Liver (tissue), 9 donors: ENCODE data around the gene RERE. TPM values are rescaled to one million over a fixed set of nuclear protein-coding genes. Genes with fewer than 3 reads are reported as not detected.

ENCODE experiments used
- DNase-seq: peaks from one replicate; pipeline ENCODE4 v3.0.0-alpha.2; 2017; ENCODE audit warnings: low spot score
- H3K27ac ChIP-seq, 2 donors: one replicate each; pipeline ENCODE4 v1.7.0; 2013; ENCODE audit warnings: inconsistent platforms in 2 of 2, low read length in 2 of 2, control low read depth in 1 of 2, low read depth in 1 of 2, mild to moderate bottlenecking in 1 of 2
- H3K27me3 ChIP-seq, 4 donors: one replicate each; pipeline versions ENCODE4 v1.6.1 to v1.7.0; 2013; ENCODE audit warnings: low read length in 3 of 4, inconsistent platforms in 1 of 4, mild to moderate bottlenecking in 1 of 4, moderate library complexity in 1 of 4; ENCODE audit not compliant: control insufficient read depth in 4 of 4, insufficient read depth in 4 of 4
- H3K36me3 ChIP-seq, 4 donors: one replicate each; pipeline versions ENCODE4 v1.6.1 to v1.7.0; 2013; ENCODE audit warnings: low read length in 3 of 4, mild to moderate bottlenecking in 3 of 4, low read depth in 1 of 4, moderate library complexity in 1 of 4; ENCODE audit not compliant: control insufficient read depth in 4 of 4, insufficient read depth in 3 of 4
- H3K4me1 ChIP-seq, 4 donors: one replicate each; pipeline versions ENCODE4 v1.6.1 to v1.7.0; 2013; ENCODE audit warnings: low read length in 3 of 4, mild to moderate bottlenecking in 3 of 4, moderate library complexity in 1 of 4; ENCODE audit not compliant: control insufficient read depth in 4 of 4, insufficient read depth in 4 of 4
- H3K4me3 ChIP-seq, 3 donors: one replicate each; pipeline versions ENCODE4 v1.6.1 to v1.7.0; 2013; ENCODE audit warnings: low read length in 3 of 3, control low read depth in 1 of 3, low read depth in 1 of 3, mild to moderate bottlenecking in 1 of 3
- H3K9ac ChIP-seq, 2 donors: one replicate each; pipeline ENCODE4 v1.7.0; 2013; ENCODE audit warnings: low read length in 2 of 2, mild to moderate bottlenecking in 2 of 2, moderate library complexity in 2 of 2, control low read depth in 1 of 2, low read depth in 1 of 2
- H3K9me3 ChIP-seq, 4 donors: one replicate each; pipeline versions ENCODE4 v1.6.1 to v1.7.0; 2013; ENCODE audit warnings: low read length in 3 of 4; ENCODE audit not compliant: control insufficient read depth in 4 of 4
- ATF3 ChIP-seq: IDR thresholded peaks from 2 replicates; pipeline ENCODE4 v1.6.1; 2016; ENCODE audit warnings: antibody characterized with exemption
- CTCF ChIP-seq: fragments of 150-350 bp; IDR thresholded peaks from 2 replicates; pipeline ENCODE4 v1.5.1; 2017; ENCODE audit warnings: improper control_type of control experiment, low read depth, low read length; ENCODE audit not compliant: missing input control
- EGR1 ChIP-seq, 2 donors: IDR thresholded peaks; 2 replicates each; pipeline ENCODE4 v1.6.1; 2016 to 2018; ENCODE audit warnings: antibody characterized with exemption in 2 of 2, low read depth in 2 of 2
- FOXA1 ChIP-seq: IDR thresholded peaks from 2 replicates; pipeline ENCODE4 v1.6.1; 2016; ENCODE audit warnings: antibody characterized with exemption
- FOXA2 ChIP-seq: IDR thresholded peaks from 2 replicates; pipeline ENCODE4 v1.6.1; 2016; ENCODE audit warnings: antibody characterized with exemption
- GABPA ChIP-seq, 2 donors: IDR thresholded peaks in 1 of 2; conservative IDR thresholded peaks in 1 of 2; 2 replicates each; pipeline ENCODE4 v1.6.1; 2016; ENCODE audit warnings: antibody characterized with exemption in 2 of 2, mild to moderate bottlenecking in 1 of 2, moderate library complexity in 1 of 2
- HNF4A ChIP-seq, 2 donors: conservative IDR thresholded peaks; 2 replicates each; pipeline ENCODE4 v1.6.1; 2016; ENCODE audit warnings: antibody characterized with exemption in 2 of 2, mild to moderate bottlenecking in 2 of 2
- HNF4G ChIP-seq: IDR thresholded peaks from 2 replicates; pipeline ENCODE4 v1.6.1; 2016; ENCODE audit warnings: antibody characterized with exemption
- JUND ChIP-seq, 2 donors: IDR thresholded peaks; 2 replicates each; pipeline ENCODE4 v1.6.1; 2016; ENCODE audit warnings: antibody characterized with exemption in 2 of 2
- NR2F2 ChIP-seq: IDR thresholded peaks from 2 replicates; pipeline ENCODE4 v1.6.1; 2016; ENCODE audit warnings: antibody characterized with exemption
- RAD21 ChIP-seq, 2 donors: IDR thresholded peaks; 2 replicates each; pipeline ENCODE4 v1.6.1; 2016; ENCODE audit warnings: antibody characterized with exemption in 2 of 2, mild to moderate bottlenecking in 2 of 2
- RXRA ChIP-seq, 2 donors: IDR thresholded peaks; 2 replicates each; pipeline ENCODE4 v1.6.1; 2017 to 2018; ENCODE audit warnings: antibody characterized with exemption in 2 of 2, mild to moderate bottlenecking in 1 of 2
- SP1 ChIP-seq: IDR thresholded peaks from 2 replicates; pipeline ENCODE4 v1.6.1; 2018; ENCODE audit warnings: antibody characterized with exemption, mild to moderate bottlenecking
- TAF1 ChIP-seq: conservative IDR thresholded peaks from 2 replicates; pipeline ENCODE4 v1.6.1; 2016; ENCODE audit warnings: antibody characterized with exemption, mild to moderate bottlenecking
- YY1 ChIP-seq: IDR thresholded peaks from 2 replicates; pipeline ENCODE4 v1.6.1; 2016; ENCODE audit warnings: antibody characterized with exemption, mild to moderate bottlenecking
- WGBS: extraction: QIAGEN DNeasy Blood & Tissue Kit; methylation state at CpG from one replicate; pipeline ENCODE4 v1.1.7; 2013; 5-methylcytosine and 5-hydroxymethylcytosine counted together
- polyA plus RNA-seq, 2 donors: library from polyadenylated mRNA; stranded (reverse) in 1 of 2; unstranded in 1 of 2; fragments of 200-250 nt in 1 of 2; fragments of >200 nt in 1 of 2; fragmentation: Nextera tagmentation in 1 of 2; extraction: Ambion mirVana in 1 of 2; gene quantifications; one replicate each; pipeline versions ENCODE4 v1.2.1 to v1.2.3, GENCODE V29; 2013 to 2015
- total RNA-seq, 2 donors: library from RNA; depleted of rRNA; stranded (reverse); fragments of >200 nt; gene quantifications; one replicate each; pipeline ENCODE4 v1.2.3, GENCODE V29; 2014
- TF ChIP-seq, protein P1 (sequence below): IDR thresholded peaks from 2 replicates; pipeline ENCODE4 v1.6.1; 2016; ENCODE audit warnings: antibody characterized with exemption, mild to moderate bottlenecking
- TF ChIP-seq, protein P2 (sequence below): IDR thresholded peaks from 2 replicates; pipeline ENCODE4 v1.6.1; 2016; ENCODE audit warnings: antibody characterized with exemption
- TF ChIP-seq, protein P3 (sequence below): IDR thresholded peaks from 2 replicates; pipeline ENCODE4 v1.6.1; 2016; ENCODE audit warnings: antibody characterized with exemption
- donor health status: healthy.
- donor health status: healthy.
- donor health status: healthy.
- donor health status: healthy.
- donor health status: healthy.

The RERE gene
- total and polyA plus RNA-seq, 4 donors: 9.8 to 49.1 (median 24.8) TPM

DNA sequence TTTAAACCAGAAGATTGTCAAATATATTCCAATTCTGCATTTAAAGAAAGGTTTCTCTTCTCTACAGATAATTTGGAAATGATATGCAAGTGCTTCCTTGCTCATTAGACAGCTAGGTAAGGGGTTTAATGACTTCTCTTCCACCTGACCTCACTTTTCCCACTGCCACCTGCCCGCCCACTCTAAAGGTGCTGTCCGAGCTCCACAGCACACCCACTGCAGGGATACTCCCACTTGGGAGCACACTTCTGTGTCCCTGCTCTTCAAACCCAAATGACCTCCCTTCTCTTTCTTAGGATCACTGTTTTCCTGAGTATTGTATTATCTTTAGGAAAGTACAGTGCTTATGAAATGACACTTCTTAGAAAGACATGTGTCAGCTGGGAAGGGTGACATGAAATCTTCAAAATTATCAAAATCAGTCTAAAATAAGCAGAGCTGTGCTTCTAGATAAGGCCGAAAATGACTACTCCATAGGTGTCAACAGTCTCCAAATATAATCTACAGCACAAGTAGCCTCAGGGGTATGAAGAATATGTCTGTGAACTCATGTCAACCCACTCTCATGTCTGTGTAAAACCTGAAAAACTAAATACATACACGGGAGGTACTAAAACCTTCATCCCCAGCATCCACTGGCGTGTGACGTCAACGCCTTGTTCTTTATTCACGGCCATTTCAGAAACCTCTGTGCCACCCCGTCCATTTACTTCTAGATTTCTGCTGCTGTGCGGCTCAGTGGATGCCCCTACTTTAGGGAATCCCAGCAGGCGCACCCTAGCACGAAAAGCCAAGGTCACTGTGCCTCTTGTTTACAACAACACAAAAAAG, 428.5 kb downstream of the RERE start:
- H3K4me1 ChIP-seq: peaks cover 2 to 21% (median 14%) of the 10 kb centered on the region in 4 donors
- H3K27ac ChIP-seq: no peak overlapping the region
- no peak overlapping the region for H3K4me3 ChIP-seq
- H3K36me3 ChIP-seq: peaks cover 2 to 16% (median 12%) of the 10 kb centered on the region in 4 donors
- 95% methylated on average over 12 of the region's 12 CpGs for WGBS
- DNase-seq: no peak
- H3K9ac ChIP-seq: no peak overlapping the region
- H3K27me3 ChIP-seq: no peaks in the 10 kb centered on the region
- no peaks in the 10 kb centered on the region for H3K9me3 ChIP-seq
- no peak for TF ChIP-seq TAF1
- TF ChIP-seq YY1: no peak
- no peak for TF ChIP-seq NR2F2
- TF ChIP-seq RAD21 (IDR thresholded peaks at IDR 0.05): no peak
- no peak for TF ChIP-seq ATF3
- TF ChIP-seq, protein P1, sequence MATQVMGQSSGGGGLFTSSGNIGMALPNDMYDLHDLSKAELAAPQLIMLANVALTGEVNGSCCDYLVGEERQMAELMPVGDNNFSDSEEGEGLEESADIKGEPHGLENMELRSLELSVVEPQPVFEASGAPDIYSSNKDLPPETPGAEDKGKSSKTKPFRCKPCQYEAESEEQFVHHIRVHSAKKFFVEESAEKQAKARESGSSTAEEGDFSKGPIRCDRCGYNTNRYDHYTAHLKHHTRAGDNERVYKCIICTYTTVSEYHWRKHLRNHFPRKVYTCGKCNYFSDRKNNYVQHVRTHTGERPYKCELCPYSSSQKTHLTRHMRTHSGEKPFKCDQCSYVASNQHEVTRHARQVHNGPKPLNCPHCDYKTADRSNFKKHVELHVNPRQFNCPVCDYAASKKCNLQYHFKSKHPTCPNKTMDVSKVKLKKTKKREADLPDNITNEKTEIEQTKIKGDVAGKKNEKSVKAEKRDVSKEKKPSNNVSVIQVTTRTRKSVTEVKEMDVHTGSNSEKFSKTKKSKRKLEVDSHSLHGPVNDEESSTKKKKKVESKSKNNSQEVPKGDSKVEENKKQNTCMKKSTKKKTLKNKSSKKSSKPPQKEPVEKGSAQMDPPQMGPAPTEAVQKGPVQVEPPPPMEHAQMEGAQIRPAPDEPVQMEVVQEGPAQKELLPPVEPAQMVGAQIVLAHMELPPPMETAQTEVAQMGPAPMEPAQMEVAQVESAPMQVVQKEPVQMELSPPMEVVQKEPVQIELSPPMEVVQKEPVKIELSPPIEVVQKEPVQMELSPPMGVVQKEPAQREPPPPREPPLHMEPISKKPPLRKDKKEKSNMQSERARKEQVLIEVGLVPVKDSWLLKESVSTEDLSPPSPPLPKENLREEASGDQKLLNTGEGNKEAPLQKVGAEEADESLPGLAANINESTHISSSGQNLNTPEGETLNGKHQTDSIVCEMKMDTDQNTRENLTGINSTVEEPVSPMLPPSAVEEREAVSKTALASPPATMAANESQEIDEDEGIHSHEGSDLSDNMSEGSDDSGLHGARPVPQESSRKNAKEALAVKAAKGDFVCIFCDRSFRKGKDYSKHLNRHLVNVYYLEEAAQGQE: no peak
- TF ChIP-seq CTCF: no peak
- TF ChIP-seq, protein P2, sequence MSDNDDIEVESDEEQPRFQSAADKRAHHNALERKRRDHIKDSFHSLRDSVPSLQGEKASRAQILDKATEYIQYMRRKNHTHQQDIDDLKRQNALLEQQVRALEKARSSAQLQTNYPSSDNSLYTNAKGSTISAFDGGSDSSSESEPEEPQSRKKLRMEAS: no peak
- TF ChIP-seq, protein P3, sequence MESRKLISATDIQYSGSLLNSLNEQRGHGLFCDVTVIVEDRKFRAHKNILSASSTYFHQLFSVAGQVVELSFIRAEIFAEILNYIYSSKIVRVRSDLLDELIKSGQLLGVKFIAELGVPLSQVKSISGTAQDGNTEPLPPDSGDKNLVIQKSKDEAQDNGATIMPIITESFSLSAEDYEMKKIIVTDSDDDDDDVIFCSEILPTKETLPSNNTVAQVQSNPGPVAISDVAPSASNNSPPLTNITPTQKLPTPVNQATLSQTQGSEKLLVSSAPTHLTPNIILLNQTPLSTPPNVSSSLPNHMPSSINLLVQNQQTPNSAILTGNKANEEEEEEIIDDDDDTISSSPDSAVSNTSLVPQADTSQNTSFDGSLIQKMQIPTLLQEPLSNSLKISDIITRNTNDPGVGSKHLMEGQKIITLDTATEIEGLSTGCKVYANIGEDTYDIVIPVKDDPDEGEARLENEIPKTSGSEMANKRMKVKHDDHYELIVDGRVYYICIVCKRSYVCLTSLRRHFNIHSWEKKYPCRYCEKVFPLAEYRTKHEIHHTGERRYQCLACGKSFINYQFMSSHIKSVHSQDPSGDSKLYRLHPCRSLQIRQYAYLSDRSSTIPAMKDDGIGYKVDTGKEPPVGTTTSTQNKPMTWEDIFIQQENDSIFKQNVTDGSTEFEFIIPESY: no peak
- no peak for TF ChIP-seq GABPA (IDR thresholded peaks at IDR 0.05 in 1 of 2, conservative IDR thresholded peaks at IDR 0.05 in 1 of 2)
- no peak for TF ChIP-seq RXRA (IDR thresholded peaks at IDR 0.05)
- TF ChIP-seq FOXA2: no peak
- TF ChIP-seq EGR1 (IDR thresholded peaks at IDR 0.05; ENCODE audit: low read depth in 2 of 2): no peak
- TF ChIP-seq JUND (IDR thresholded peaks at IDR 0.05): no peak
- no peak for TF ChIP-seq HNF4A (conservative IDR thresholded peaks at IDR 0.05)
- no peak for TF ChIP-seq FOXA1
- no peak for TF ChIP-seq HNF4G
- TF ChIP-seq SP1: no peak
